ENCODE measurements around the gene NID2.

Gene NID2

GRCh38 chr14:52058341-52058740, 10.5 kb downstream of the NID2 start:
- DNase-seq (ENCODE audit: extremely low read depth in 1 of 2, low read depth in 1 of 2): no peak

GRCh38 chr14:52055167-52055566, 13.7 kb downstream of the NID2 start:
- no peak for DNase-seq (ENCODE audit: extremely low read depth in 1 of 2, low read depth in 1 of 2)

GRCh38 chr14:52054678-52055077, 14.2 kb downstream of the NID2 start:
- no peak for DNase-seq (ENCODE audit: extremely low read depth in 1 of 2, low read depth in 1 of 2)

- no peak for DNase-seq (ENCODE audit: extremely low read depth in 1 of 2, low read depth in 1 of 2)
Observed at GRCh38 chr14:52053044-52053443, 15.8 kb downstream of the NID2 start.

GRCh38 chr14:52052288-52052943, 16.4 kb downstream of the NID2 start:
- DNase-seq (ENCODE audit: extremely low read depth in 1 of 2, low read depth in 1 of 2): no peak

GRCh38 chr14:52051871-52052270, 17.0 kb downstream of the NID2 start:
- DNase-seq (ENCODE audit: extremely low read depth in 1 of 2, low read depth in 1 of 2): no peak

- DNase-seq (ENCODE audit: extremely low read depth in 1 of 2, low read depth in 1 of 2): no peak
Observed at GRCh38 chr14:52051251-52051650, 17.6 kb downstream of the NID2 start.

- no peak for DNase-seq (ENCODE audit: extremely low read depth in 1 of 2, low read depth in 1 of 2)
Observed at GRCh38 chr14:52049721-52050588, 18.9 kb downstream of the NID2 start.

- no peak for DNase-seq (ENCODE audit: extremely low read depth in 1 of 2, low read depth in 1 of 2)
Observed at GRCh38 chr14:52049271-52049670, 19.6 kb downstream of the NID2 start.

- no peak for DNase-seq (ENCODE audit: extremely low read depth in 1 of 2, low read depth in 1 of 2)
Observed at GRCh38 chr14:52048641-52049204, 20.1 kb downstream of the NID2 start.

GRCh38 chr14:52048116-52048515, 20.7 kb downstream of the NID2 start:
- no peak for DNase-seq (ENCODE audit: extremely low read depth in 1 of 2, low read depth in 1 of 2)

- DNase-seq (ENCODE audit: extremely low read depth in 1 of 2, low read depth in 1 of 2): no peak
Observed at GRCh38 chr14:52046376-52046917, 22.4 kb downstream of the NID2 start.

- no peak for DNase-seq (ENCODE audit: extremely low read depth in 1 of 2, low read depth in 1 of 2)
Observed at GRCh38 chr14:52044791-52045522, 23.9 kb downstream of the NID2 start.

- no peak for DNase-seq (ENCODE audit: extremely low read depth in 1 of 2, low read depth in 1 of 2)
Observed at GRCh38 chr14:52043690-52044089, 25.2 kb downstream of the NID2 start.

- no peak for DNase-seq (ENCODE audit: extremely low read depth in 1 of 2, low read depth in 1 of 2)
Observed at GRCh38 chr14:52042371-52043289, 26.2 kb downstream of the NID2 start.

GRCh38 chr14:52040598-52040997, 28.3 kb downstream of the NID2 start:
- DNase-seq (ENCODE audit: extremely low read depth in 1 of 2, low read depth in 1 of 2): no peak

- no peak for DNase-seq (ENCODE audit: extremely low read depth in 1 of 2, low read depth in 1 of 2)
Observed at GRCh38 chr14:52039124-52039815, 29.6 kb downstream of the NID2 start.

GRCh38 chr14:52033101-52033642, 35.7 kb downstream of the NID2 start:
- no peak for DNase-seq (ENCODE audit: extremely low read depth in 1 of 2, low read depth in 1 of 2)

GRCh38 chr14:52032204-52032801, 36.6 kb downstream of the NID2 start:
- DNase-seq (ENCODE audit: extremely low read depth in 1 of 2, low read depth in 1 of 2): no peak
